ENCODE data around the gene TPK1. TPM values are rescaled to one million over a fixed set of nuclear protein-coding genes. Genes with fewer than 3 reads are reported as not detected.

The TPK1 gene
- total RNA-seq, 1 donor from 2014 or later: 4.0 TPM

- Mint-ChIP-seq H3K36me3 (ENCODE audit: low read depth) (no peaks in the 10 kb centered on the region), H3K27ac (ENCODE audit: unreplicated experiment) (no peak overlapping the region), H3K4me1 (no peaks in the 10 kb centered on the region), H3K27me3 (ENCODE audit: low read depth) (no peaks in the 10 kb centered on the region), H3K9me3 (no peaks in the 10 kb centered on the region), H3K4me3 (no peak overlapping the region)
- DNase-seq (ENCODE audit: low read depth, low spot score): no peak
- TF ChIP-seq, protein P1, sequence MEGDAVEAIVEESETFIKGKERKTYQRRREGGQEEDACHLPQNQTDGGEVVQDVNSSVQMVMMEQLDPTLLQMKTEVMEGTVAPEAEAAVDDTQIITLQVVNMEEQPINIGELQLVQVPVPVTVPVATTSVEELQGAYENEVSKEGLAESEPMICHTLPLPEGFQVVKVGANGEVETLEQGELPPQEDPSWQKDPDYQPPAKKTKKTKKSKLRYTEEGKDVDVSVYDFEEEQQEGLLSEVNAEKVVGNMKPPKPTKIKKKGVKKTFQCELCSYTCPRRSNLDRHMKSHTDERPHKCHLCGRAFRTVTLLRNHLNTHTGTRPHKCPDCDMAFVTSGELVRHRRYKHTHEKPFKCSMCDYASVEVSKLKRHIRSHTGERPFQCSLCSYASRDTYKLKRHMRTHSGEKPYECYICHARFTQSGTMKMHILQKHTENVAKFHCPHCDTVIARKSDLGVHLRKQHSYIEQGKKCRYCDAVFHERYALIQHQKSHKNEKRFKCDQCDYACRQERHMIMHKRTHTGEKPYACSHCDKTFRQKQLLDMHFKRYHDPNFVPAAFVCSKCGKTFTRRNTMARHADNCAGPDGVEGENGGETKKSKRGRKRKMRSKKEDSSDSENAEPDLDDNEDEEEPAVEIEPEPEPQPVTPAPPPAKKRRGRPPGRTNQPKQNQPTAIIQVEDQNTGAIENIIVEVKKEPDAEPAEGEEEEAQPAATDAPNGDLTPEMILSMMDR (conservative IDR thresholded peaks at IDR 0.05): no peak
Measured at GRCh38 chr7:144710791-144711190, 125.1 kb downstream of the TPK1 start.

- no peak for DNase-seq (ENCODE audit: low read depth, low spot score)
- Mint-ChIP-seq H3K4me1 (no peaks in the 10 kb centered on the region), H3K27me3 (ENCODE audit: low read depth) (no peaks in the 10 kb centered on the region), H3K27ac (ENCODE audit: unreplicated experiment) (no peak overlapping the region), H3K36me3 (ENCODE audit: low read depth) (no peaks in the 10 kb centered on the region), H3K4me3 (no peak overlapping the region), H3K9me3 (no peaks in the 10 kb centered on the region)
- TF ChIP-seq, protein P1 (conservative IDR thresholded peaks at IDR 0.05): no peak
Measured at GRCh38 chr7:144709066-144709465, 126.8 kb downstream of the TPK1 start.

DNA sequence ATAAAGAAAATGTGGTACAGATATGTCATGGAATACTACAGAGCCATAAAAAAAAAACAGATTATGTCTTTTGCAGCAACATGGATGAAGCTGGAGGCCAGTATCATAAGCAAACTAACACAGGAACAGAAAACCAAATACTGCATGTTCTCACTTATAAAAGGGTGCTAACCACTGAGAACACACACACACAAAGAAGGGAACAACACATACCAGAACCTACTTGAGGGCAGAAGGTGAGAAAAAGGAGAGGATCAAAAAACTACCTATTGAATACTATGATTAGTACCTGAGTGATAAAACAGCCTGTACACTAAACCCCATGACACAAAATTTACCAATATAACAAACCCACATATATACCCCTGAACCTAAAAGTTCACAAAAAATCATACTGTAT lies 144.6 kb downstream of the TPK1 start:
- no peak overlapping the region for H3K4me3 Mint-ChIP-seq
- H3K27me3 Mint-ChIP-seq (ENCODE audit: low read depth): no peaks in the 10 kb centered on the region
- no peaks in the 10 kb centered on the region for H3K4me1 Mint-ChIP-seq
- no peaks in the 10 kb centered on the region for H3K9me3 Mint-ChIP-seq
- H3K36me3 Mint-ChIP-seq (ENCODE audit: low read depth): peaks cover 4% of the 10 kb centered on the region
- TF ChIP-seq, protein P1 (conservative IDR thresholded peaks at IDR 0.05): no peak
- no peak overlapping the region for H3K27ac Mint-ChIP-seq (ENCODE audit: unreplicated experiment)
- DNase-seq (ENCODE audit: low read depth, low spot score): no peak

DNA sequence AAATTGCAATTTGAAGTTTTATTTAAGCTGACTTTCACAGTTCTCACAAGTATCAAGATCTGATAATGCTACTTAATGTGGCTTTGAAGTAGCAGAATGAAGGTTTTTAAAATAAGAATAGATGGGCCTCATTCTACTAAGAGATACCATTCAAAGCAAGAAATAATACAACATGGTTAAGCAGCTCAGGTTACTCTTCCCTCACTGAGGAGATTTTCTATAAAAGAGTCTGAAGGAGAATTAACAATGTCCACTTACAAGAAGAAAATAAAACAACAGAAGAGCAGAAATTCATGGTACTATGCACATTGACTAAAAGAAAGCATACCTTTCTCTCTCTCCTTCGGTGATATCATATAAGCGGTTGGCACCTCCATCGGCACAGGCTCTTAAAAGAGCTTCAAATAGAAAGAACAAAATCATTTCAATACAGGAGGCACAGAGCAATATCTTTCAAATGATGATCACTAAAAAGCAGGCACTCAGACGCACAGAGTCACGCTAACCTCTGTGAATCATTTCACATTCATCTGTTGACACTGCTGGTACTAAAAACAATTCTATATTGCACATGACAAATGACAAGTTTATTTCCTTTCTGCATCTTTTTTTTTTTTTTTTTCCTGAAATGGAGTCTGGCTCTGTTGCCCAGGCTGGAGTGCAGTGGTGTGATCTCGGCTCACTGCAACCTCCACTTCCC lies 153.1 kb downstream of the TPK1 start:
- no peak for DNase-seq (ENCODE audit: low read depth, low spot score)
- H3K4me1 Mint-ChIP-seq: peaks cover 4% of the 10 kb centered on the region
- H3K27me3 Mint-ChIP-seq (ENCODE audit: low read depth): no peaks in the 10 kb centered on the region
- no peaks in the 10 kb centered on the region for H3K9me3 Mint-ChIP-seq
- no peak overlapping the region for H3K4me3 Mint-ChIP-seq
- no peaks in the 10 kb centered on the region for H3K36me3 Mint-ChIP-seq (ENCODE audit: low read depth)
- TF ChIP-seq, protein P1 (conservative IDR thresholded peaks at IDR 0.05): no peak
- H3K27ac Mint-ChIP-seq (ENCODE audit: unreplicated experiment): no peak overlapping the region

DNA sequence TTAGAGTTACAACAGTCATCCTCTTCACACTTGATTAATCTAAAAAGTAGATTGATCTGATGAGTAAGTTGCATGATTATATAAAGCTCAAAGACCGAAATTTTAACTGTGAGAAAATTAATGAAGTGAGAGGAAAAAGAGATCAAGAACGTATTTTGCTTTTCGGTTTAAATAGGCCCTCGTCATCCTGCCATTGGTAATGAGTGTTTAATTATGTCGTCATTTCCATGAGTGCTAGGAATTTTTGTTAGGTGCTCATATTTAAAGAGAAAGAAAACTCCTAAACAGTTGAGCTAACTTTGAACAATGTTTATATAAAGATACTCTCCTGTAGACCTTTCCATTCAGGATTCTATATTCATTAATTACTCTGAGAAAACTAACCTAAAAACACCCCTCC lies 159.4 kb downstream of the TPK1 start:
- H3K9me3 Mint-ChIP-seq: no peaks in the 10 kb centered on the region
- H3K27ac Mint-ChIP-seq (ENCODE audit: unreplicated experiment): no peak overlapping the region
- no peaks in the 10 kb centered on the region for H3K27me3 Mint-ChIP-seq (ENCODE audit: low read depth)
- H3K4me3 Mint-ChIP-seq: no peak overlapping the region
- no peaks in the 10 kb centered on the region for H3K36me3 Mint-ChIP-seq (ENCODE audit: low read depth)
- TF ChIP-seq, protein P1 (conservative IDR thresholded peaks at IDR 0.05): no peak
- H3K4me1 Mint-ChIP-seq: no peaks in the 10 kb centered on the region
- DNase-seq (ENCODE audit: low read depth, low spot score): no peak
